GM19468 (cell line): ENCODE measurements around the gene COL10A1.
A peak's percentile ranks its signal among the peaks of the same experiment; 100 is the strongest.

Experiments used
- ATAC-seq: cut with Tn5 transposase; IDR thresholded peaks from one replicate; pipeline ENCODE4 v1.9.1; 2021; ENCODE audit warnings: mild to moderate bottlenecking, moderate library complexity, moderate number of reproducible peaks; ENCODE audit not compliant: unreplicated experiment; ENCODE audit errors: extremely low read depth

Gene COL10A1

DNA sequence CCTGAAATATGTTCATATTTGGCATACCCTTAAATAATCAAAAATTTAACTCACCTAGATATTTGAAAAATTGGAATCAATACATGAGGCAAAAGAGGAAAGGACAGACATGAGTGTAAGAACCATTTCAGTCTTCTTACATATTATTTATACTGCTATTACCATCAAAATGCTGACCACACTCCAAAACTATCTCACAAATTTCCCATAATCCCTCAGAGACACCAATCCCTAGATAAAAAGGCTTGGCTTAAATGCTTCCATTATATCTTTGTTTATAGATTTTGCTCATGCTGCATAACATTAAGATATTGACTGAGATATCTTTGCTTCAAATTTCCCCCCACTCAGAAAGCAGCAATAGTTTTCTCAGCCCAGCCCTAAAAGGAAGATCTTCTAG lies 37.0 kb downstream of the COL10A1 start:
- ATAC-seq, result no peak

DNA sequence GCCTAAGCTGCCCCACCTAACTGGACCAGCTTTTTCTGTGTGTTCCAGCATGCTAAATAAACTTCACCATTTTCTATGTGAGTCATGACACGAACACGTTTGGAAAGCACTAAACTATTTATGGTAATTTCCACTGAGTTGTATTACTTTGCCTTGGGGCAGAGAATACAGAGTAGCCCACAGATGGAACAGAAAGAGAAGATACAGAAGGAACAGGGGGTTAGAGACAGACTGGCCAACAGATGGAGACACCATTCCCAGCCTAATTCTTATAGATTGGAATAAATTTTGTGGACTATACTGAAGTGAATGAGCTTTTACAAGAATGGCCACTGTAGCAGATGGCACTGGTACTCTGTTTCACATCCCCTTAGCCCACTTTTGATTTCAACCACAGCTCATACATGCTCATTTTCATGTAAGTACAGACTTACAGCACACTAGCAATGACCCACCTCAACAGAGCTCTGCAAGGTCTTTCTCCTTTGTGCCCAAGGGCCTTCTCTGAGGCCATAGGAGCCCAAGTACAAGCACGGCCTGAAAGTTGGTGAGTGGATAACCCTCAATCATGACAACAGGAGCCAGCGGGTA lies 38.4 kb downstream of the COL10A1 start:
- ATAC-seq, result peak; percentile 96

DNA sequence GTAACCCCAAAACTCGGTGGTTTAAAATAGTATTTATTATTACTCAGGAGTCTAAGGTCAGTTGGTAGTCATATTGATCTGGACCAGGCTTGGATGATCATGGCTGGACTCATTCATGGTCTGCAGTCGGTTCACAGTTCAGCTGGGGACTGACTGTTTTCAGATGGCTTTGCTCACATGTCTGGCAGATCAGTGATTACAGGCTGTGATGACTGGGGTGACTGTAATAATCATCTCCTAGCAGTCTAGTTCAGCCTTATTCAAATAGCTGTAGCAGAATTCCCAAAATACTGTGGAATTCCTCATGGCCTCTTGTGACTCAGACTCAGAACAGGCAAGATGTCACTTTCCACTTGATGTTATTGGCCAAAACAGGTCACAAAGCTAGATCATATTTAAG lies 41.6 kb downstream of the COL10A1 start:
- ATAC-seq, result no peak

DNA sequence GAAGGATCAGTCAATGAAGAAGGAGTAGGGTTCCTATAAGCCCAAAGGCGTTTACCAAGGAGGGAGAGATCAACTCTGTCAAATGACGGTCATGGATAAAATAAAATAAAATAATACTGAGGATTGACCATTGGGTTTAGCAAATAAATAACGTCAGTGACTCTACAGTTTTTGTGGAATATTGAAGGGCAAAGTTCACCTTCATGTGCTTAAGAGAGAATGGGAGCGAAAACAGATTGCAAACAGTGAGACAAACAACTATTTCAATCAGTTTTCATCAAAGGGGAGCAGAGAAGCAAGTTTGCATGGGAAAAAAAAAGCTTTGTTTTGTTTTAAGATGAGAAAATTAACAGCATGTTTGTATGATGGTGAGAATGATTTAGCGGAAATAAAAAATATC lies 42.9 kb downstream of the COL10A1 start:
- ATAC-seq, result no peak

DNA sequence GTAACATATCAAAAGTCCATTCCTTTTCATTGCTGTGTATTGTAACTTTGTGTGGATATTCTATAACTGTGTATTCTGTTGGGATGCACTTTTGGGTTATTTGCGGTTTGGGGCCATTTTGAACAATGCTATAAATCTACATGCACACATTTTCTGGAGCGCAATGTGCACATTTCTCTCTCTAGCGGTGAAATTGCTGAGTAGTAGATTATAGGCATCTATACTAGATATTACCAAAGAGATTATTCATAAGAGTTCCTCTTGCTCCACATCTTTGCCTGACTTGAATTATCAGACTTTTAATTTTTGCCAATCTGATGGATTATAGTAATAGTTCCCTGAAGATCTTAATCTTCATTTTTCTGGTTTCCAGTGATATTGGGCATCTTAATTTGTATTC lies 47.0 kb downstream of the COL10A1 start:
- no peak for ATAC-seq

DNA sequence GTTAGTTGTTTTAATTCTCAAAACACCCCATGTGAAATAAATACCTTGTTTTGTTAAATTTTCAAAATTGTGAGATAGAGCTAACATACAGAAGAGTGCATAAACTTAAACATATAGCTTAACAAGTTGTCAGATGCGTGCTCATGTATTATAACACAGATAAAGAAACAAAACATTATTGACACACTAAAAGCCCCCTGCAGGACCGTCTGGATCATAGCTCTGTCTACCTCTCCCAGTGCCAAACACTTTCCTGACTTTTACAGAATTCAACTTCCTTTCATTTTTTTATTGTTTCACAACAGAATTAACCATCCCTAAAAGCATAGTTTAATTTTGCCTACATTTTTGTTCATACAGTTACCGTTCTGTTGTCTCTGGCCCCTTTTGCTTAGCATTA lies 47.4 kb downstream of the COL10A1 start:
- no peak for ATAC-seq

DNA sequence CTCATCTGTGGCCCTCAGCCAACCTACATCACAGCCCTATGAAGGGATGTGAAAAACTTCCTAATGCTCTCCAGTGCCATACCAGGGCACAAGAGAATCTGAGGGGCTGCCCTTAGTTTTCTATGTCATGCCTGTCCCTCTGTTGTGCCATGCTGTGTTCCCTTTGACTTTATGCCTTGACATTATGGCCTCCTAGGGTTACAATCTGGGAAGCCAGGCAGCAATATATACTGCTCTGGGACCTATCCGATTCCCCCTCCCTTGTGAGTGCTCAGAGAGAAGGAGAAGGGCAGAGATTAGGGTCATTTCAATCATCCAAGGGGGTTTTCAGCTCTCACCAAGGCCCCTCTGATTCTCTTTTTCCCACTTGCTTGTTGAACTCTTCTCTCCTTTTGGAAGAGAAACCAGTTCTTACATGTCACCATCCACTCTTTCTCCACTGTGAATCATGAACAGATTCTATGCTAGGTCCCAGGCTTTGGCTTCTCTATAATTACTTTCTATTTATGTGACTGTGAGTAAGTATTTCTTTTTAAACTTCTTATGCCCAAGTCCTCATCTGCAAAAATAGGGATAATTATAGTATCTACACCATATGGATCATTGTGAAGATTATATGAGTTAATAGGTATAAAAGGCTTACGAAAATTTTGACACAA lies 51.1 kb downstream of the COL10A1 start:
- no peak for ATAC-seq

DNA sequence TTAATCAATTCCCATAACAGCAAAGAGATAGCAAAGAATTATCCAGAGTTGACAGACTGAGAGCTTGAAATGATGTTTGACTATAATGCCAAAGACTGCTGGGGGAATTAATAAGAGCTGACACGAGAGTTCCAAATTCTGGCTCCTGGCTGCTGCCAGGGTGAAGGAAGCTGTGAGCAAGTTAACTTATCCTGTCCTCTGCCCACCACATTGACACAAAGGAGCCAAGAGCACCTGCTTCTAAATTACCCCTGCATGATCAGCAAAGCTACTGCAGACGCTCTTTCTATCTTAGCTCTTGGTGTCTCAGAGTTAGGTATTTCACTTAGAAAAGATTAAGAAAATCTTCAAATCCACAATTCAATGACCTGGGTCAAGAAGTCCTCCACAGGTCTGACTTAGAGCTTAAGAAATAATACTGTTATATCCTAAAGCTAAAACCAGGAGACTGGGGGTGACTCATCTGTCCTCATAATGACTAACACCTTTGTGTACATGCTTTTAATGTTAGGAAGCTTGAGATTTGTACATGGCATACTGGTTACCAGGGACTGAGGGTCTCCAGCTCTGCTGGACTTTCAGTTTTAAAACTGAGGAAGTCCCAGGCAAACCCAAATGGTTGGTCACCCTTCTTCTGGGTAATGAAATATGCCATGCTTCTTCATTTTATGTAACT lies 52.0 kb downstream of the COL10A1 start:
- ATAC-seq, result no peak

DNA sequence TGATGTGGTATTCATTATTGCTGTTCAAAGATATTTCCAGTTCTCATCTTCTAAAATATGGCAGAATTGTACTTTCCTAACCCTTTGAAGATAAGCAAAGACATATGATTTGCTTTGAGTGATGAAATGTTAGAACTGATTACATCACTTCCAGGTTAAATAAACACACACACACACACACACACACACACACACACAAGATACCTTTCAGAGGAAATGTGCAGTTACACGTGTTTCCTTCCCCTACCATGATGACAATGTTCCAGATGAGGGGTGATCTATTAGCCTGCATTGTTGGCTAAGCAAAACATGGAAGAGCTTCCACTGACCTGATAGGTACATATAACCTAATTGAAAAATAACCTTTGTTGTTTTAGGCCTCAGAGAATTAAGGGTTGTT lies 53.6 kb downstream of the COL10A1 start:
- no peak for ATAC-seq

DNA sequence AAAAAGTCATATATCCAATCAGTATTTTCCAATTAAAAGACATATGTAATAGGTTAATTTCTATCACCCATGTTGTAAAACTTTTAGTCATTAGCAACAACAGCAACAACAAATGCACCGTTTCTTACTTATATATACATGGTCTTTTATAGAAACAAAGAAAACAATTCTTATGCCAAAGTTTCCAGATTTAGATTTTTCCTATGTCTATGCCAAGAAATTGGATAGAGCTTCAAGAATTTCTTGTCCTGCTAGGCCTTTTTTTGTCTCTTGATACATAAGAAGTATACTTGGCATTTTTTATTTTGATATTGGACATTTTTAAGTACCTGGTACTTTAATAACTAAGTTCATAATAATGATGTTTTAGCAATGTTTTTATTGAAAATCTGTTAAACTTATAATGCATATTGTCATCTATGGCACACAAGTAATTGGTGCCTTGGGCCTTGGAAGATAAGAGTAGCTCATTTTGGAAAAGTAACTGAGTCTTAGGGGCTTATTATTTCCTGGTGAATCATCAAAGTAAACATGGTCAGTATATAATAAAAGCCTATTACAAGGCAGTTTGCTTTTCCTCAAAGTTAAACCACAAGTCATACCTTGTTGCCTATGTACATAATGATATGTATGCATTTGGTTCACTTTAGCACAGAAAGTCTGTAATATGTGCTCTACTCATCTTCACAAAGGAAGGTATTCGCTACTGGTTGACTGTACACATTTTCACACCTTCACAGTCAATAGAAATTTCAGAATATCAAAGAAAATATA lies 55.1 kb downstream of the COL10A1 start:
- no peak for ATAC-seq

DNA sequence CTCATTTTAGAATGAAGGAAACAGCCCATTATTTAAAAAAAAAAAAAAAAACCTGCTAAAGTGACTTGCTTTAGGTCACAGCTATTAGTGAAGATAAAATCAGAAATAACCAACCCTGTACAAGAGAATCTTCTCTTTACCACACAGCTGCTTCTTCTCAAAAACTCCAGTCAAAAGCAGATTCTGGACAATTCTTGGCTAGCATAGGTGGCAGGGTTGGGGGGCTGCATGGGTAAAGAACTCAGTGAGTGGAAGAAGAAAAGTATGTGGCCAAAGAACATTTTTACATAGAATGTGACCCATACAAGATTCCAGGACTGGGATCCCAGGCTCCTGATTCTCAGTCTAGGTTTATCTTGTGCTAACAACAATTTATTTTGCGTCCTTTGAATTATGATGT lies 55.8 kb downstream of the COL10A1 start:
- no peak for ATAC-seq
